ENCODE results near the gene BEGAIN. TPM values are rescaled to one million over a fixed set of nuclear protein-coding genes. Genes with fewer than 3 reads are reported as not detected.

The BEGAIN gene
- total RNA-seq, 4 donors from 2014 or later = 0.22 to 1.3 (median 0.50) TPM; not detected in 1

GRCh38 chr14:100594625-100594951 is 7.4 kb upstream of the BEGAIN start:
- no peaks in the 10 kb centered on the region for H3K36me3 ChIP-seq
- H3K27me3 ChIP-seq = no peaks in the 10 kb centered on the region
- no peak overlapping the region for H3K4me3 ChIP-seq (replicated peaks in 1 of 3)
- no peaks in the 10 kb centered on the region for H3K4me1 ChIP-seq
- TF ChIP-seq, protein P1, sequence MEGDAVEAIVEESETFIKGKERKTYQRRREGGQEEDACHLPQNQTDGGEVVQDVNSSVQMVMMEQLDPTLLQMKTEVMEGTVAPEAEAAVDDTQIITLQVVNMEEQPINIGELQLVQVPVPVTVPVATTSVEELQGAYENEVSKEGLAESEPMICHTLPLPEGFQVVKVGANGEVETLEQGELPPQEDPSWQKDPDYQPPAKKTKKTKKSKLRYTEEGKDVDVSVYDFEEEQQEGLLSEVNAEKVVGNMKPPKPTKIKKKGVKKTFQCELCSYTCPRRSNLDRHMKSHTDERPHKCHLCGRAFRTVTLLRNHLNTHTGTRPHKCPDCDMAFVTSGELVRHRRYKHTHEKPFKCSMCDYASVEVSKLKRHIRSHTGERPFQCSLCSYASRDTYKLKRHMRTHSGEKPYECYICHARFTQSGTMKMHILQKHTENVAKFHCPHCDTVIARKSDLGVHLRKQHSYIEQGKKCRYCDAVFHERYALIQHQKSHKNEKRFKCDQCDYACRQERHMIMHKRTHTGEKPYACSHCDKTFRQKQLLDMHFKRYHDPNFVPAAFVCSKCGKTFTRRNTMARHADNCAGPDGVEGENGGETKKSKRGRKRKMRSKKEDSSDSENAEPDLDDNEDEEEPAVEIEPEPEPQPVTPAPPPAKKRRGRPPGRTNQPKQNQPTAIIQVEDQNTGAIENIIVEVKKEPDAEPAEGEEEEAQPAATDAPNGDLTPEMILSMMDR (IDR thresholded peaks at IDR 0.05) = no peak
- no peak for TF ChIP-seq POLR2A (IDR thresholded peaks at IDR 0.05)
- no peak for DNase-seq
- no peaks in the 10 kb centered on the region for H3K9me3 ChIP-seq
- 69 to 88% methylated on average over 5 of the region's 5 CpGs for WGBS, 2 donors
- intact Hi-C loops (cut with DNase I) = no loop called here
- H3K27ac ChIP-seq = no peak overlapping the region

DNA sequence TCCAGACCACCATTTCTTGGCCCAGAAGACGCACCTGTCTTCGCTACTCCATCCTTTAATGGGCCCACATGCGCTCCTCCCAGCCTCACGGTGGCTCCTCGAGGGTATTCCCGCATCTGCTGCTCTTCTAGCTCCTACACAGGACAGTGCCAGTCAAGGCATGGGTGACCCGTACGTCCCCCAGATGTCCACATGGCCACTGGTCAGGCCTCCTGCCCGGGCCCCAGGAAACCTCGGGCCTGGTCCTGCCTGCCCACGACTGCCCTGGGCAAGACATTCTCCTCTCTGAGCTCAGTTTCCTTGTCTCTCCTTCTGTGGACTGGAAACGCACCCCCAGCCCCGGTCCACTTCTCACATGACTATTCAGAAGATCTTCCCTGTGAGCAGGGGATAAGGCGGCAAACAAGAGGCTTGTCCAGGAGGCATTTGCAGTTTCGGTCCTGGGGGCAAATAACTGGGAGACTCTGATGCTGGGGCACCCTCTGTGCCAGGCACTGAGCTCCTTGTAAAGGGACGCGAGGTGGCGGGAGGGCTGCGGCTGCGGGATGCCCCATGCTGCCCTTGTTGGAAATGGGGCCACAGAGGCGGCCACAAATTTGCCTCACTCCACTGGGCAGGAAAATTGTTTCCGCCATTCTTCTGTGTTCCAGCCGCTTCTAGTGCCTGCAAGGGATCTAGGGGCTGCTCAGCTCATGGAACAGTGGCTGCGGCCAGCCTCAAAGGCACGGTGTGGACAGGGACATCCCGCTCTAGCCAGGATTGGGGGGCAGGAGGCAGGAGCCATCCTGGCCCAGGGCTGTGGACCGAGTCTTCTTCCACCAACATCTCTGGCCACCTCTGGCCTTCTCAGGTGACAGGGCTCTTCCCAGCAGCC is 6.8 kb upstream of the BEGAIN start:
- TF ChIP-seq POLR2A (IDR thresholded peaks at IDR 0.05) = no peak
- TF ChIP-seq, protein P1 (IDR thresholded peaks at IDR 0.05) = no peak
- Histone ChIP-seq H3K4me1 (no peaks in the 10 kb centered on the region), H3K27ac (no peak overlapping the region), H3K36me3 (no peaks in the 10 kb centered on the region), H3K9me3 (no peaks in the 10 kb centered on the region), H3K4me3 (replicated peaks in 1 of 3) (no peak overlapping the region), H3K27me3 (no peaks in the 10 kb centered on the region)
- WGBS, 2 donors = 88 to 89% methylated on average over 23 to 27 of the region's 27 CpGs
- no peak for DNase-seq
- intact Hi-C loops (cut with DNase I) = no loop called here

DNA sequence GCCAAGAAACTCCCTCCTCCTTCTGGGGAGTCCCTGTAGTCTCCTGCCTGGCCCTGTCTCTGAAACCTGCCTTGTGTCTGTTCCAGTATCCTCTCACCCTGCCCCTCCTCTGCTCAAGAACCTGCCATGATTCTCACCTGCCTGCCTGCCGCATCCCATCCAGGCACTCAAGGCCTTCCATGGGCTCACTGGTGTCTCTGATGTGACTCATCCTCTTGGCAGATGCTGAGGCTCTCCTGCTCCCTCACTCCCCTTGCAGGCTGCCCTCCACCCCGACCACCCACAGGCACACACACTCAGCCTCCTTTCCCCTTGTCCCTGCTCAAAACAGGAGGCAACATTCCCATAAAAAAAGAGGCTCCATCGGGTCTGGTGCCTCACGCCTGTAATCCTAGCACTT is 5.8 kb upstream of the BEGAIN start:
- Histone ChIP-seq H3K4me1 (no peaks in the 10 kb centered on the region), H3K27me3 (no peaks in the 10 kb centered on the region), H3K9me3 (no peaks in the 10 kb centered on the region), H3K4me3 (replicated peaks in 1 of 3) (no peak overlapping the region), H3K27ac (no peak overlapping the region), H3K36me3 (no peaks in the 10 kb centered on the region)
- 75 to 81% methylated on average over 4 of the region's 4 CpGs for WGBS, 2 donors
- intact Hi-C loops (cut with DNase I) = no loop called here
- no peak for DNase-seq
- TF ChIP-seq, protein P1 (IDR thresholded peaks at IDR 0.05) = no peak
- TF ChIP-seq POLR2A (IDR thresholded peaks at IDR 0.05) = no peak

DNA sequence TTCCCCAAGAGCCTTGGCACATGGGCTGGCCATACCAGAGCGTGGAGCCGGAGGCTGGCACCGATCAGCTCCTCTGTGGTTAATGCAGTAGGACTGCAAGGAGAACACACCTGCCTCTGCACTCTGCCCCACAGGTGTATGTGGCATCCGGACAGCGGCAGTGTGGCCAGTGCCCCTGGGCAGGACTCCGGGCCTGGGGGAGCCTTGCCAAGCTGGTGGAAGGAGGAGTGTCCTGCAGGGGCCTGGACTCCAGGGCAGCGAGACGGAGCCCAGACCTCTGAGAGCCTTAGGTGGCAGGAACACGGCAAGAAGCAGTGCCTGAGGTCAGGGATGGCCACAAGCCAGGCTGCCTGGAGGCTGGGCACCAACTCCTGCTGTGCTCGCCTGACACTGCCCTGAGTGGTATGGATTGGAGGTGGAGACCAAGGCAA is 5.3 kb upstream of the BEGAIN start:
- WGBS, 2 donors = 86 to 92% methylated on average over 4 to 10 of the region's 10 CpGs
- H3K9me3 ChIP-seq = no peaks in the 10 kb centered on the region
- H3K27me3 ChIP-seq = no peaks in the 10 kb centered on the region
- H3K27ac ChIP-seq = no peak overlapping the region
- TF ChIP-seq POLR2A (IDR thresholded peaks at IDR 0.05) = no peak
- TF ChIP-seq, protein P1 (IDR thresholded peaks at IDR 0.05) = no peak
- intact Hi-C loops (cut with DNase I) = no loop called here
- no peak overlapping the region for H3K4me3 ChIP-seq (replicated peaks in 1 of 3)
- no peaks in the 10 kb centered on the region for H3K36me3 ChIP-seq
- H3K4me1 ChIP-seq = no peaks in the 10 kb centered on the region
- DNase-seq = no peak

All from thyroid gland (tissue), 4 donors.